HS-5 (cell line): ENCODE results near the gene TRAF1.

Experiments used
- DNase-seq: peaks from one replicate; pipeline ENCODE4 v3.0.0-alpha.2; 2012; ENCODE audit warnings: low read depth

The TRAF1 gene

GRCh38 chr9:120889606-120890271, 36.9 kb downstream of the TRAF1 start:
- DNase-seq = no peak

GRCh38 chr9:120888626-120889025, 38.0 kb downstream of the TRAF1 start:
- no peak for DNase-seq

- peak; percentile 65 for DNase-seq
Measured at GRCh38 chr9:120886490-120886967, 40.1 kb downstream of the TRAF1 start.

- DNase-seq = no peak
Measured at GRCh38 chr9:120885958-120886357, 40.6 kb downstream of the TRAF1 start.

GRCh38 chr9:120885457-120885856, 41.1 kb downstream of the TRAF1 start:
- no peak for DNase-seq

- no peak for DNase-seq
Measured at GRCh38 chr9:120883608-120883996, 43.0 kb downstream of the TRAF1 start.

GRCh38 chr9:120882935-120883607, 43.5 kb downstream of the TRAF1 start:
- DNase-seq = no peak

GRCh38 chr9:120879446-120879845, 47.1 kb downstream of the TRAF1 start:
- no peak for DNase-seq

GRCh38 chr9:120878188-120879130, 48.1 kb downstream of the TRAF1 start:
- DNase-seq = no peak

GRCh38 chr9:120877276-120878034, 49.1 kb downstream of the TRAF1 start:
- peak; percentile 35 for DNase-seq

GRCh38 chr9:120876842-120877240, 49.8 kb downstream of the TRAF1 start, which contains the start of gene PHF19:
TSS of gene PHF19 (minus strand) at chr9:120877188. CDS start at chr9:120874741, 2,447 bp downstream.
- DNase-seq = no peak

GRCh38 chr9:120875954-120876841, 50.4 kb downstream of the TRAF1 start:
- peak; percentile 81 for DNase-seq

GRCh38 chr9:120875643-120875953, 51.0 kb downstream of the TRAF1 start:
- DNase-seq = no peak

- no peak for DNase-seq
Measured at GRCh38 chr9:120875195-120875565, 51.4 kb downstream of the TRAF1 start.

GRCh38 chr9:120874226-120875194, 52.1 kb downstream of the TRAF1 start:
- DNase-seq = no peak

GRCh38 chr9:120873512-120873911, 53.1 kb downstream of the TRAF1 start:
- peak; percentile 14 for DNase-seq

- DNase-seq = no peak
Measured at GRCh38 chr9:120872791-120873502, 53.6 kb downstream of the TRAF1 start.

- no peak for DNase-seq
Measured at GRCh38 chr9:120870206-120870605, 56.4 kb downstream of the TRAF1 start.

GRCh38 chr9:120869726-120870125, 56.9 kb downstream of the TRAF1 start:
- no peak for DNase-seq
